ENCODE measurements around the gene ANXA10.
"Not testable (repeated sequence)": the region's sequence is repeated elsewhere in the genome, so short reads cannot be mapped to it uniquely, and the experiment has no call there.

GRCh38 chr4:168213511-168213910 lies 121.2 kb downstream of the ANXA10 start:
- TF ChIP-seq CTCF, POLR2A, POLR2AphosphoS5 (IDR thresholded peaks at IDR 0.05): not testable (repeated sequence)

Measured in breast epithelium (tissue), 3 donors.